ENCODE measurements around the gene RNF215. TPM values are rescaled to one million over a fixed set of nuclear protein-coding genes. Genes with fewer than 3 reads are reported as not detected.

Gene RNF215
- total RNA-seq, 1 experiment from 2014 or later, result 26.9 TPM

DNA sequence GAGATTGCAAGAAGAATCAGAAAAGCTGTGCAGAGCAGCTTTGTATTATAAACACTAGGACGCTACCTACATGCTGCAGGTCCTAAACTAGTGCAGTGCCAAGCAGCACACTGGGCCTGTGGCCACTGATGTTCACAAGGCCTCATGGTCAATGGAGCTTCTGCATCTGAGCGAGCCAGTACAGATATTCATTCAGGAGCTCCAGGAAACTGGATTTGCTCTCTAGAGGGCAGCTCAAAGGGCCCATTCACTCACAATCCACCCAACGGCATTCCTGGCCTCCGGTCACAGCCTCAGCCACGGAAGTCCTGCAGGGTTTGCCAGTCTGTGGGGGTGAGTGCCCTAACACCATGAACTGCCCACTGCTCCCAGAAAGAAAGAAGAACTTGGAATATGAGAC lies 54.7 kb downstream of the RNF215 start:
- H3K27me3 ChIP-seq, result no peaks in the 10 kb centered on the region
- H3K4me3 ChIP-seq, result no peak overlapping the region
- no peak for DNase-seq
- H3K9me3 ChIP-seq, result no peaks in the 10 kb centered on the region
- H3K36me3 ChIP-seq, result peaks cover 64% of the 10 kb centered on the region

Other genes with a start within 250 kb of the RNF215 start
- 11.1 and 13.0 TPM in 2 replicates for gene LIF, start 140.7 kb downstream of the RNF215 start, total RNA-seq (2014; rRNA removed; shearing (Covaris generic); ENCODE audit: low replicate concordance)
- gene OSM, start 120.6 kb downstream of the RNF215 start, total RNA-seq (2014; rRNA removed; shearing (Covaris generic); ENCODE audit: low replicate concordance), result not detected in 2 replicates
- gene CASTOR1, start 97.9 kb downstream of the RNF215 start, total RNA-seq (2014; rRNA removed; shearing (Covaris generic); ENCODE audit: low replicate concordance), result 2.3 and 4.1 TPM in 2 replicates
- gene TBC1D10A, start 60.5 kb downstream of the RNF215 start, total RNA-seq (2014; rRNA removed; shearing (Covaris generic); ENCODE audit: low replicate concordance), result 17.5 and 25.7 TPM in 2 replicates
- 6.9 and 19.5 TPM in 2 replicates for gene SF3A1, start 30.5 kb downstream of the RNF215 start, total RNA-seq (2014; rRNA removed; shearing (Covaris generic); ENCODE audit: low replicate concordance)
- 1.0 and 2.6 TPM in 2 replicates for gene CCDC157, start 30.4 kb downstream of the RNF215 start, total RNA-seq (2014; rRNA removed; shearing (Covaris generic); ENCODE audit: low replicate concordance)
- 16.3 and 30.2 TPM in 2 replicates for gene SEC14L2, start 9.6 kb upstream of the RNF215 start, total RNA-seq (2014; rRNA removed; shearing (Covaris generic); ENCODE audit: low replicate concordance)
- gene MTFP1, start 38.4 kb upstream of the RNF215 start, total RNA-seq (2014; rRNA removed; shearing (Covaris generic); ENCODE audit: low replicate concordance), result 25.3 and 35.5 TPM in 2 replicates
- gene SEC14L3, start 84.6 kb upstream of the RNF215 start, total RNA-seq (2014; rRNA removed; shearing (Covaris generic); ENCODE audit: low replicate concordance), result not detected in 2 replicates
- gene SEC14L4, start 118.3 kb upstream of the RNF215 start, total RNA-seq (2014; rRNA removed; shearing (Covaris generic); ENCODE audit: low replicate concordance), result 1.6 and 4.9 TPM in 2 replicates
- not detected in 2 replicates for gene SEC14L6, start 159.3 kb upstream of the RNF215 start, total RNA-seq (2014; rRNA removed; shearing (Covaris generic); ENCODE audit: low replicate concordance)
- gene GAL3ST1, start 187.3 kb upstream of the RNF215 start, total RNA-seq (2014; rRNA removed; shearing (Covaris generic); ENCODE audit: low replicate concordance), result not detected in 2 replicates
- gene PES1, start 204.5 kb upstream of the RNF215 start, total RNA-seq (2014; rRNA removed; shearing (Covaris generic); ENCODE audit: low replicate concordance), result 150 and 165 TPM in 2 replicates
- gene TCN2, start 219.8 kb upstream of the RNF215 start, total RNA-seq (2014; rRNA removed; shearing (Covaris generic); ENCODE audit: low replicate concordance), result 1.2 TPM in 1 of 2 replicates, not detected in the other
- gene SLC35E4, start 248.4 kb upstream of the RNF215 start, total RNA-seq (2014; rRNA removed; shearing (Covaris generic); ENCODE audit: low replicate concordance), result 11.3 and 12.5 TPM in 2 replicates